Choroid plexus epithelial cell (primary cell): Measurements from ENCODE around the gene RAI14.

ENCODE experiments used
- DNase-seq: peaks from one replicate; pipeline ENCODE4 v3.0.0-alpha.2; 2010; ENCODE audit warnings: low read depth
- H3K4me3 ChIP-seq: 2 replicates; pipeline ENCODE4 v1.5.1; 2011; ENCODE audit warnings: low read depth, mild to moderate bottlenecking, control low read depth, low read length, moderate library complexity
- CTCF ChIP-seq: conservative IDR thresholded peaks from 2 replicates; pipeline ENCODE4 v1.5.1; 2011; ENCODE audit warnings: low read depth, mild to moderate bottlenecking, control low read depth, inconsistent platforms, low read length, moderate library complexity

Gene RAI14

GRCh38 chr5:34685485-34686165 lies 29.5 kb downstream of the RAI14 start:
- H3K4me3 ChIP-seq: no peak overlapping the region
- no peak for TF ChIP-seq CTCF
- peak; percentile 77 for DNase-seq

- no peak overlapping the region for H3K4me3 ChIP-seq
- DNase-seq: peak; percentile 100
- peak; percentile 45 for TF ChIP-seq CTCF
These were observed 30.7 kb downstream of the RAI14 start for GRCh38 chr5:34686762-34687268.

- peak; percentile 90 for DNase-seq
- no peak for TF ChIP-seq CTCF
- no peak overlapping the region for H3K4me3 ChIP-seq
These were observed 31.3 kb downstream of the RAI14 start for GRCh38 chr5:34687269-34688011.

- no peak for DNase-seq
- TF ChIP-seq CTCF: no peak
- no peak overlapping the region for H3K4me3 ChIP-seq
These were observed 32.1 kb downstream of the RAI14 start for GRCh38 chr5:34688015-34688810.

- DNase-seq: no peak
- no peak overlapping the region for H3K4me3 ChIP-seq
- TF ChIP-seq CTCF: no peak
These were observed 34.2 kb downstream of the RAI14 start for GRCh38 chr5:34690301-34690700.

- no peak for DNase-seq
- TF ChIP-seq CTCF: no peak
These were observed 34.8 kb downstream of the RAI14 start for GRCh38 chr5:34690898-34691297.

More at GRCh38 chr5:34690898-34691297, 34.8 kb downstream of the RAI14 start:
- no peak overlapping the region for H3K4me3 ChIP-seq
